Endothelial cell of umbilical vein (primary cell): Measurements from ENCODE around the gene H1-8. TPM values are rescaled to one million over a fixed set of nuclear protein-coding genes. Genes with fewer than 3 reads are reported as not detected.
A peak's percentile ranks its signal among the peaks of the same experiment; 100 is the strongest.

Source experiments
- BruUV-seq: library from RNA; stranded (reverse); fragments of 400-500 nt; replicated peaks from 2 replicates; lab custom pipeline; 2021; lab: Mats Ljungman, UMichigan
- CTCF ChIA-PET: fragments of 300-600, 350-600 bp; sonication (Branson Sonifier 250); formaldehyde crosslinking; loops from one replicate; lab custom pipeline; 2021; ENCODE audit warnings: antibody characterized with exemption, inconsistent platforms; lab: Charles Lee
- POLR2A ChIA-PET: fragments of 300-600, 350-600 bp; sonication (Branson Sonifier 250); formaldehyde crosslinking; loops from one replicate; lab custom pipeline; 2021; ENCODE audit warnings: antibody characterized with exemption, inconsistent platforms; lab: Charles Lee
- DNase-seq: peaks from one replicate; pipeline ENCODE4 v3.0.0-alpha.2; 2011; ENCODE audit warnings: low read depth, low spot score
- FAIRE-seq: peaks from 2 replicates; lab custom pipeline; 2011; peaks lifted over from hg19 to GRCh38; lab: Jason Lieb, UNC
- H2AFZ ChIP-seq: 2 replicates; pipeline ENCODE4 v1.6.0; 2012; ENCODE audit warnings: low read depth, low read length, control low read depth, inconsistent platforms
- H3K27ac ChIP-seq: 2 replicates; pipeline ENCODE4 v1.5.1; 2011; ENCODE audit warnings: low read depth, mild to moderate bottlenecking, control low read depth, low read length, moderate library complexity; ENCODE audit not compliant: insufficient read depth
- H3K27me3 ChIP-seq, 2 experiments: 2 replicates each; pipeline versions ENCODE4 v1.6.0 to v1.6.1; 2011; ENCODE audit warnings: low read length in 2 of 2, mixed read lengths in 1 of 2; ENCODE audit not compliant: control insufficient read depth in 2 of 2, insufficient read depth in 2 of 2
- H3K36me3 ChIP-seq, 2 experiments: 2 replicates in 1 of 2; 3 replicates in 1 of 2; pipeline ENCODE4 v1.5.1; 2011; ENCODE audit warnings: low read length in 2 of 2, mild to moderate bottlenecking in 1 of 2, moderate library complexity in 1 of 2; ENCODE audit not compliant: control insufficient read depth in 2 of 2, insufficient read depth in 2 of 2; ENCODE audit errors: extremely low read depth in 1 of 2
- H3K4me1 ChIP-seq: 3 replicates; pipeline ENCODE4 v1.5.1; 2011; ENCODE audit warnings: mild to moderate bottlenecking, low read length; ENCODE audit not compliant: control insufficient read depth, insufficient read depth; ENCODE audit errors: extremely low read depth
- H3K4me2 ChIP-seq: 2 replicates; pipeline ENCODE4 v1.6.1; 2011; ENCODE audit warnings: low read length, control low read depth, mixed read lengths; ENCODE audit not compliant: insufficient read depth
- H3K4me3 ChIP-seq, 3 experiments: fragments of 200-600 bp in 1 of 3; sonication (generic), shearing (Covaris generic) in 1 of 3; replicated peaks in 1 of 3; 2 replicates each; pipeline ENCODE4 v1.5.1; 2011 to 2016; ENCODE audit warnings: control low read depth in 3 of 3, low read length in 3 of 3, mild to moderate bottlenecking in 2 of 3, inconsistent platforms in 1 of 3, low read depth in 1 of 3, moderate library complexity in 1 of 3; ENCODE audit not compliant: insufficient read depth in 1 of 3
- H3K79me2 ChIP-seq: 2 replicates; pipeline ENCODE4 v1.6.0; 2012; ENCODE audit warnings: low read length, inconsistent platforms; ENCODE audit not compliant: control insufficient read depth, insufficient read depth
- H3K9ac ChIP-seq: replicated peaks from 2 replicates; pipeline ENCODE3; 2011; ENCODE audit warnings: low read length, control low read depth; ENCODE audit not compliant: insufficient read depth; ENCODE audit errors: extremely low read depth
- H3K9me1 ChIP-seq: replicated peaks from 3 replicates; pipeline ENCODE4 v1.6.0; 2011; ENCODE audit warnings: mild to moderate bottlenecking, low read length; ENCODE audit not compliant: control insufficient read depth, insufficient read depth; ENCODE audit errors: extremely low read depth
- H3K9me3 ChIP-seq: replicated peaks from 2 replicates; pipeline ENCODE4 v1.5.1; 2012; ENCODE audit warnings: low read length, inconsistent platforms; ENCODE audit not compliant: control insufficient read depth, insufficient read depth
- H4K20me1 ChIP-seq: replicated peaks from 2 replicates; pipeline ENCODE3; 2011; ENCODE audit warnings: mild to moderate bottlenecking, low read length; ENCODE audit not compliant: control insufficient read depth, insufficient read depth; ENCODE audit errors: extremely low read depth
- EZH2 ChIP-seq: IDR thresholded peaks from 2 replicates; pipeline ENCODE4 v1.6.1; 2012; ENCODE audit warnings: borderline replicate concordance, low read depth, mild to moderate bottlenecking, moderate library complexity, low read length, inconsistent platforms; ENCODE audit not compliant: severe bottlenecking
- FOS ChIP-seq: IDR thresholded peaks from 2 replicates; pipeline ENCODE4 v1.6.1; 2011; ENCODE audit warnings: mild to moderate bottlenecking, low read length, moderate library complexity, borderline replicate concordance; ENCODE audit not compliant: insufficient read depth
- GATA2 ChIP-seq: IDR thresholded peaks from 2 replicates; pipeline ENCODE4 v1.7.0; 2011; ENCODE audit warnings: low read depth, mild to moderate bottlenecking, moderate library complexity, mixed read lengths, low read length; ENCODE audit not compliant: insufficient read length, insufficient read depth
- JUN ChIP-seq: IDR thresholded peaks from 2 replicates; pipeline ENCODE4 v1.6.1; 2011; ENCODE audit warnings: borderline replicate concordance, low read depth; ENCODE audit not compliant: insufficient read length, insufficient read depth
- MAX ChIP-seq: IDR thresholded peaks from 2 replicates; pipeline ENCODE4 v1.6.1; 2011; ENCODE audit not compliant: insufficient read depth, insufficient read length
- MYC ChIP-seq: IDR thresholded peaks from one replicate; pipeline ENCODE4 v1.6.1; 2011; ENCODE audit warnings: mild to moderate bottlenecking, low read depth, low read length
- POLR2A ChIP-seq: IDR thresholded peaks from 2 replicates; pipeline ENCODE4 v1.6.1; 2012; ENCODE audit warnings: low read depth, mild to moderate bottlenecking, control low read depth, low read length
- POLR2AphosphoS5 ChIP-seq: IDR thresholded peaks from 2 replicates; pipeline ENCODE4 v1.6.1; 2012; ENCODE audit warnings: low read depth, mild to moderate bottlenecking, control low read depth, low read length, moderate library complexity; ENCODE audit not compliant: insufficient read depth
- dilution Hi-C: fragments of 300-500 bp; cut with MboI; formaldehyde crosslinking; loops from one replicate; pipeline ENCODE4 v1.15.0; 2019; ENCODE audit warnings: low sequenced_read_pairs; ENCODE audit not compliant: extremely low pct_ligation_motif_present
- intact Hi-C: fragments of 100-400 bp; cut with micrococcal nuclease; formaldehyde crosslinking; loops from one replicate; pipeline ENCODE4 v1.10.0; 2022
- polyA plus RNA-seq, 4 experiments: library from polyadenylated mRNA; depleted of rRNA in 3 of 4; stranded (reverse) in 3 of 4; unstranded in 1 of 4; fragments of >200 nt; gene quantifications; 2 replicates each; pipeline versions ENCODE4 v1.2.1 to v1.2.3, GENCODE V29; 2011 to 2012; ENCODE audit warnings: missing spikeins in 1 of 4
- total RNA-seq: library from RNA; stranded (reverse); gene quantifications from 2 replicates; pipeline ENCODE4 v1.2.3, GENCODE V29; 2021
- TF ChIP-seq, protein P1 (sequence below), 2 donors: IDR thresholded peaks; 1 replicate in 1 of 2; 2 replicates in 1 of 2; pipeline ENCODE4 v1.5.1; 2011; ENCODE audit warnings: low read length in 2 of 2, mild to moderate bottlenecking in 2 of 2, moderate library complexity in 2 of 2, control low read depth in 1 of 2, inconsistent platforms in 1 of 2, low read depth in 1 of 2; ENCODE audit not compliant: insufficient read depth in 1 of 2; ENCODE audit errors: extremely low read depth in 1 of 2

The H1-8 gene
- total and polyA plus RNA-seq, 2 donors (not counting 3 experiments of a cell fraction or from before 2014, with no cell fraction given): not detected

GRCh38 chr3:129571605-129572547 is 28.9 kb downstream of the H1-8 start:
- Histone ChIP-seq H3K9ac (no peak overlapping the region), H3K27ac (no peak overlapping the region), H3K4me3 (no peak overlapping the region), H3K9me3 (no peaks in the 10 kb centered on the region), H3K36me3 (peaks cover 43 to 81% of the 10 kb centered on the region in 2 experiments), H2AFZ (no peak overlapping the region), H3K27me3 (no peaks in the 10 kb centered on the region), H3K9me1 (no peaks in the 10 kb centered on the region), H3K4me2 (no peak overlapping the region), H3K4me1 (peaks cover 5% of the 10 kb centered on the region), H3K79me2 (no peaks in the 10 kb centered on the region), H4K20me1 (no peaks in the 10 kb centered on the region)
- no peak for FAIRE-seq
- CTCF ChIA-PET: interaction anchor here (0.7 kb wide), 1 partner anchor 82 kb away, joined by 3 read pairs; no protein-coding TSS in a partner anchor
- TF ChIP-seq JUN (no peak), POLR2A (peak; percentile 37), GATA2 (no peak), MYC (no peak), MAX (no peak), EZH2 (no peak), POLR2AphosphoS5 (peak; percentile 31), FOS (no peak)
- TF ChIP-seq, protein P1, sequence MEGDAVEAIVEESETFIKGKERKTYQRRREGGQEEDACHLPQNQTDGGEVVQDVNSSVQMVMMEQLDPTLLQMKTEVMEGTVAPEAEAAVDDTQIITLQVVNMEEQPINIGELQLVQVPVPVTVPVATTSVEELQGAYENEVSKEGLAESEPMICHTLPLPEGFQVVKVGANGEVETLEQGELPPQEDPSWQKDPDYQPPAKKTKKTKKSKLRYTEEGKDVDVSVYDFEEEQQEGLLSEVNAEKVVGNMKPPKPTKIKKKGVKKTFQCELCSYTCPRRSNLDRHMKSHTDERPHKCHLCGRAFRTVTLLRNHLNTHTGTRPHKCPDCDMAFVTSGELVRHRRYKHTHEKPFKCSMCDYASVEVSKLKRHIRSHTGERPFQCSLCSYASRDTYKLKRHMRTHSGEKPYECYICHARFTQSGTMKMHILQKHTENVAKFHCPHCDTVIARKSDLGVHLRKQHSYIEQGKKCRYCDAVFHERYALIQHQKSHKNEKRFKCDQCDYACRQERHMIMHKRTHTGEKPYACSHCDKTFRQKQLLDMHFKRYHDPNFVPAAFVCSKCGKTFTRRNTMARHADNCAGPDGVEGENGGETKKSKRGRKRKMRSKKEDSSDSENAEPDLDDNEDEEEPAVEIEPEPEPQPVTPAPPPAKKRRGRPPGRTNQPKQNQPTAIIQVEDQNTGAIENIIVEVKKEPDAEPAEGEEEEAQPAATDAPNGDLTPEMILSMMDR (IDR thresholded peaks at IDR 0.05; ENCODE audit: extremely low read depth in 1 of 2, insufficient read depth in 1 of 2, low read depth in 1 of 2, low read length in 2 of 2): no peak
- no TSS peak for BruUV-seq
- intact Hi-C loops: no loop called here
- dilution Hi-C loops: no loop called here
- no peak for DNase-seq
- POLR2A ChIA-PET: no interaction called here
